ENCODE results near the gene CEP104.

Gene CEP104

GRCh38 chr1:3842912-3843311 lies 14.1 kb downstream of the CEP104 start:
- H3K4me3 ChIP-seq (ENCODE audit: low read depth, low read length) = no peak overlapping the region
- DNase-seq (ENCODE audit: low read depth) = no peak
- TF ChIP-seq CTCF (IDR thresholded peaks at IDR 0.05; ENCODE audit: control insufficient read depth, extremely low read depth, insufficient read depth) = no peak

- TF ChIP-seq CTCF (IDR thresholded peaks at IDR 0.05; ENCODE audit: control insufficient read depth, extremely low read depth, insufficient read depth) = no peak
- no peak for DNase-seq (ENCODE audit: low read depth)
- H3K4me3 ChIP-seq (ENCODE audit: low read depth, low read length) = no peak overlapping the region
These were observed 15.5 kb downstream of the CEP104 start for GRCh38 chr1:3841491-3841890.

- H3K4me3 ChIP-seq (ENCODE audit: low read depth, low read length) = no peak overlapping the region
- no peak for TF ChIP-seq CTCF (IDR thresholded peaks at IDR 0.05; ENCODE audit: control insufficient read depth, extremely low read depth, insufficient read depth)
- no peak for DNase-seq (ENCODE audit: low read depth)
These were observed 18.2 kb downstream of the CEP104 start for GRCh38 chr1:3838788-3839187.

- H3K4me3 ChIP-seq (ENCODE audit: low read depth, low read length) = no peak overlapping the region
- TF ChIP-seq CTCF (IDR thresholded peaks at IDR 0.05; ENCODE audit: control insufficient read depth, extremely low read depth, insufficient read depth) = no peak
- no peak for DNase-seq (ENCODE audit: low read depth)
These were observed 19.3 kb downstream of the CEP104 start for GRCh38 chr1:3837685-3838084.

GRCh38 chr1:3837200-3837599 lies 19.8 kb downstream of the CEP104 start:
- TF ChIP-seq CTCF (IDR thresholded peaks at IDR 0.05; ENCODE audit: control insufficient read depth, extremely low read depth, insufficient read depth) = no peak
- DNase-seq (ENCODE audit: low read depth) = no peak
- no peak overlapping the region for H3K4me3 ChIP-seq (ENCODE audit: low read depth, low read length)

GRCh38 chr1:3836421-3836820 lies 20.6 kb downstream of the CEP104 start:
- H3K4me3 ChIP-seq (ENCODE audit: low read depth, low read length) = no peak overlapping the region
- DNase-seq (ENCODE audit: low read depth) = no peak
- TF ChIP-seq CTCF (IDR thresholded peaks at IDR 0.05; ENCODE audit: control insufficient read depth, extremely low read depth, insufficient read depth) = no peak

- DNase-seq (ENCODE audit: low read depth) = no peak
- H3K4me3 ChIP-seq (ENCODE audit: low read depth, low read length) = no peak overlapping the region
- no peak for TF ChIP-seq CTCF (IDR thresholded peaks at IDR 0.05; ENCODE audit: control insufficient read depth, extremely low read depth, insufficient read depth)
These were observed 22.3 kb downstream of the CEP104 start for GRCh38 chr1:3834701-3835100.

Data from LNCaP clone FGC (cell line).